Panc1 (cell line): ENCODE results near the gene TRIM49B. TPM values are rescaled to one million over a fixed set of nuclear protein-coding genes. Genes with fewer than 3 reads are reported as not detected.
"Not testable (repeated sequence)": the region's sequence is repeated elsewhere in the genome, so short reads cannot be mapped to it uniquely, and the experiment has no call there.

Experiments
- ATAC-seq: fragments of 200-7000 bp; cut with Tn5 transposase; 2 replicates; pipeline ENCODE4 v1.9.1; 2020; ENCODE audit warnings: mild to moderate bottlenecking, moderate library complexity
- Bru-seq: library from RNA; stranded (reverse); fragments of 400-500 nt; gene quantifications from one replicate; lab custom pipeline; 2021; lab: Mats Ljungman, UMichigan
- BruChase-seq, 2 experiments: library from RNA; stranded (reverse); fragments of 400-500 nt; gene quantifications; one replicate each; lab custom pipeline; 2021; lab: Mats Ljungman, UMichigan
- BruUV-seq: library from RNA; stranded (reverse); fragments of 400-500 nt; replicated peaks from 2 replicates; lab custom pipeline; 2021; lab: Mats Ljungman, UMichigan
- CTCF ChIA-PET: fragments of 300-600 bp; sonication (Branson Sonifier 250); formaldehyde crosslinking; loops from one replicate; lab custom pipeline; 2022; ENCODE audit warnings: antibody characterized with exemption; lab: Charles Lee
- POLR2A ChIA-PET: fragments of 300-600 bp; sonication (Branson Sonifier 250); formaldehyde crosslinking; loops from one replicate; lab custom pipeline; 2022; ENCODE audit warnings: antibody characterized with exemption; lab: Charles Lee
- DNase-seq: peaks from one replicate; pipeline ENCODE4 v3.0.0-alpha.2; 2010; ENCODE audit warnings: low read depth, low spot score
- H3K27ac ChIP-seq: 2 replicates; pipeline ENCODE4 v1.5.1; 2011; ENCODE audit warnings: mild to moderate bottlenecking, low read length, inconsistent platforms
- H3K27me3 ChIP-seq: fragments of 200-500 bp; sonication (Bioruptor generic); 2 replicates; pipeline ENCODE4 v1.6.0; 2014; ENCODE audit warnings: low read length, inconsistent platforms; ENCODE audit not compliant: control insufficient read depth, insufficient read depth
- H3K36me3 ChIP-seq: fragments of 200-500 bp; sonication (Bioruptor generic); 2 replicates; pipeline ENCODE4 v1.5.1; 2014; ENCODE audit warnings: inconsistent platforms, mild to moderate bottlenecking, low read length, moderate library complexity; ENCODE audit not compliant: control insufficient read depth, insufficient read depth
- H3K4me1 ChIP-seq: 2 replicates; pipeline ENCODE4 v1.5.1; 2011; ENCODE audit warnings: inconsistent platforms, mild to moderate bottlenecking, low read length, moderate library complexity; ENCODE audit not compliant: control insufficient read depth, insufficient read depth
- H3K4me3 ChIP-seq, 2 experiments: 2 replicates each; pipeline ENCODE4 v1.5.1; 2011 to 2012; ENCODE audit warnings: low read depth in 2 of 2, low read length in 2 of 2, mild to moderate bottlenecking in 2 of 2, inconsistent platforms in 1 of 2, moderate library complexity in 1 of 2
- H3K9me3 ChIP-seq: fragments of 200-500 bp; sonication (Bioruptor generic); 2 replicates; pipeline ENCODE4 v1.5.1; 2014; ENCODE audit warnings: low read depth, mild to moderate bottlenecking, inconsistent platforms, low read length, moderate library complexity; ENCODE audit not compliant: control insufficient read depth, insufficient read depth
- in situ Hi-C: cut with HindIII; loops from 2 replicates; pipeline ENCODE4 v1.10.0; 2016; ENCODE audit warnings: low sequenced_read_pairs, low pct_unique_long_range_greater_than_20kb
- intact Hi-C: fragments of 100-400 bp; cut with micrococcal nuclease; formaldehyde crosslinking; loops from one replicate; pipeline ENCODE4 v1.10.0; 2022; ENCODE audit not compliant: unreplicated experiment
- long read RNA-seq: library from polyadenylated mRNA; unstranded; transcript quantifications from one replicate; pipeline ENCODE4 v2.0.0, GENCODE V29; 2021; ENCODE audit not compliant: unreplicated experiment
- polyA plus RNA-seq: library from polyadenylated mRNA; unstranded; fragments of >200 nt; gene quantifications from one replicate; pipeline ENCODE4 v1.2.1, GENCODE V29; 2012; ENCODE audit warnings: missing spikeins; ENCODE audit not compliant: insufficient read length
- total RNA-seq: library from RNA; stranded (reverse); gene quantifications from one replicate; pipeline ENCODE4 v1.2.1, GENCODE V29; 2021; ENCODE audit not compliant: unreplicated experiment
- TF ChIP-seq, protein P1 (sequence below), 2 experiments: IDR thresholded peaks; 2 replicates each; pipeline ENCODE4 v1.6.1; 2011 to 2012; ENCODE audit warnings: low read depth in 2 of 2, control low read depth in 1 of 2, low read length in 1 of 2, mild to moderate bottlenecking in 1 of 2, moderate library complexity in 1 of 2; ENCODE audit not compliant: insufficient read depth in 1 of 2

TRIM49B gene, protein sequence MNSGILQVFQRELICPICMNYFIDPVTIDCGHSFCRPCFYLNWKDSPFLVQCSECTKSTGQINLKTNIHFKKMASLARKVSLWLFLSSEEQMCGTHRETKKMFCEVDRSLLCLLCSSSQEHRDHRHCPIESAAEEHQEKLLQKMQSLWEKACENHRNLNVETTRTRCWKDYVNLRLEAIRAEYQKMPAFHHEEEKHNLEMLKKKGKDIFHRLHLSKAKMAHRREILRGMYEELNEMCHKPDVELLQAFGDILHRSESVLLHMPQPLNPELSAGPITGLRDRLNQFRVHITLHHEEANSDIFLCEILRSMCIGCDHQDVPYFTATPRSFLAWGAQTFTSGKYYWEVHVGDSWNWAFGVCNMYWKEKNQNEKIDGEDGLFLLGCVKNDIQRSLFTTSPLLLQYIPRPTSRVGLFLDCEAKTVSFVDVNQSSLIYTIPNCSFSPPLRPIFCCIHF
- not detected for total RNA-seq
- polyA plus RNA-seq: not detected
- not detected for Bru-seq, nascent RNA
- BruChase-seq, experiment 1, labeled RNA remaining after a 2-hour chase: not detected
- BruChase-seq, experiment 2, labeled RNA remaining after a 6-hour chase: not detected
- long read RNA-seq: 0 reads

DNA sequence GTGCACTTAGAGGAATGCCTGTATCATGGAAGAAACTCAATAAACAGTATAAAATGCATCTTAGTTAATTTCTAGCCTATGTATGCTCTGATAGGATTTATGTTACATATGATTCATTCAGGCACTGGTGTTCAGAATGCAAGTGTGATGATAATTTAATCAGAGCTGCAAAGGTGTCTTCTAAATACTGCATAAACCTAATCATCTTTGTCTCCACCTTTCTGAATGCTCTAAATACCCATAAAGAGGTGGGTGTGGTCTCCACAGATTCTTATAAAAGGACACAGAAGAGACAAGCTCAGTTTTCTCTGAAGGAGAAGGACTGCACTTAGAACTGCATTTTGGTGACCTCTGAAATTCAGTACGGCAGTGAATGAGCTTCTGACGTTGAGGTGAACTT lies at the start of gene TRIM49B:
Gene TRIM49B, plus strand, starts transcription at position 301 of the 400 bp plus-strand sequence. CDS start 2,777 bp downstream, outside the sequence.
- H3K4me1 ChIP-seq, H3K27me3 ChIP-seq, BruUV-seq, CTCF ChIA-PET, DNase-seq, in situ Hi-C loops, intact Hi-C loops, POLR2A ChIA-PET, H3K27ac ChIP-seq, H3K4me3 ChIP-seq, H3K9me3 ChIP-seq, ATAC-seq, H3K36me3 ChIP-seq: not testable (repeated sequence)

DNA sequence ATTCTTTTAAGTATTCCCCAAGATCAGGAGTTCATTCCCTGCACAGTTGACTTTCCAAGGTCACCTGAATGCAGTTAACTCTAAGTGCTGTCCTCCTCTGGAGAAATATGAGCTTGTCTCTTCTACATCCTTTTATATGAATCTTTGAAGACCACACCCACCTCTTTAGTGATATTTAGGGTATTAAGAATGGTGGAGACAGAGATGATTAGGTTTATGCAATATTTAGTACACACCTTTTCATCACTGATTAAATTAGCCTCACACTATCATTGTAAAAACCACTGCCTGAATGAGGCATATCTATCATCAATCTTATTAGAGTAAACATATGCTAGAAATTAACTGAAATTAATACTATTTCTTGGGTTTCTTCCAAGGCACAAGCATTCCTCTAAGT lies 44.8 kb upstream of the TRIM49B start, which contains the start of gene TRIM51G:
Gene TRIM51G, minus strand, starts transcription at position 101 of the 400 bp plus-strand sequence. CDS start 2,190 bp downstream, outside the sequence.
- H3K27ac ChIP-seq, BruUV-seq, ATAC-seq, H3K4me3 ChIP-seq, CTCF ChIA-PET, intact Hi-C loops, in situ Hi-C loops, H3K36me3 ChIP-seq, POLR2A ChIA-PET, H3K27me3 ChIP-seq, H3K9me3 ChIP-seq, DNase-seq, H3K4me1 ChIP-seq: not testable (repeated sequence)

DNA sequence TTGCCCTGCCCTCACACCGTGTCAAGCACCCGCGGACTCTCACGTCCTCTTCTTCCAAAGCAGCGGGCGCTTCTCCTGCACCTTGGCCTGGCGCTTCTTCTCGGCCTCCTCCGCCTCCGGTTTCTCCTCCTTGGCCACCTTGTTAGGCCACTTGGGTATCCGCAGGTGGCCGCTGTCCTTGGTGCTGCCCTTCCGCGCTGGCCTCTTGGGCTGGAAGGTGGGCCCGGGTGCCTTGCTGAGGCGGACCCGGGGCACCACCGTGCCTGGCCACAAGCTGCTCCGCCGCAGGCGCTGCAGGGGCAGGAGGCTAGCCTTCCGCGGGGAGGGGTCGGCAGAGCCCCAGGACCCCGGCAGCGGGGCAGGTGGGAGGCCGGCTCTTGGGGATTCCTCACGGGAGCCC lies 19.6 kb downstream of the TRIM49B start:
- ATAC-seq, CTCF ChIA-PET, intact Hi-C loops, H3K9me3 ChIP-seq, H3K27ac ChIP-seq, H3K4me1 ChIP-seq, in situ Hi-C loops, BruUV-seq, H3K36me3 ChIP-seq, POLR2A ChIA-PET, H3K4me3 ChIP-seq, H3K27me3 ChIP-seq, DNase-seq: not testable (repeated sequence)
- TF ChIP-seq, protein P1, sequence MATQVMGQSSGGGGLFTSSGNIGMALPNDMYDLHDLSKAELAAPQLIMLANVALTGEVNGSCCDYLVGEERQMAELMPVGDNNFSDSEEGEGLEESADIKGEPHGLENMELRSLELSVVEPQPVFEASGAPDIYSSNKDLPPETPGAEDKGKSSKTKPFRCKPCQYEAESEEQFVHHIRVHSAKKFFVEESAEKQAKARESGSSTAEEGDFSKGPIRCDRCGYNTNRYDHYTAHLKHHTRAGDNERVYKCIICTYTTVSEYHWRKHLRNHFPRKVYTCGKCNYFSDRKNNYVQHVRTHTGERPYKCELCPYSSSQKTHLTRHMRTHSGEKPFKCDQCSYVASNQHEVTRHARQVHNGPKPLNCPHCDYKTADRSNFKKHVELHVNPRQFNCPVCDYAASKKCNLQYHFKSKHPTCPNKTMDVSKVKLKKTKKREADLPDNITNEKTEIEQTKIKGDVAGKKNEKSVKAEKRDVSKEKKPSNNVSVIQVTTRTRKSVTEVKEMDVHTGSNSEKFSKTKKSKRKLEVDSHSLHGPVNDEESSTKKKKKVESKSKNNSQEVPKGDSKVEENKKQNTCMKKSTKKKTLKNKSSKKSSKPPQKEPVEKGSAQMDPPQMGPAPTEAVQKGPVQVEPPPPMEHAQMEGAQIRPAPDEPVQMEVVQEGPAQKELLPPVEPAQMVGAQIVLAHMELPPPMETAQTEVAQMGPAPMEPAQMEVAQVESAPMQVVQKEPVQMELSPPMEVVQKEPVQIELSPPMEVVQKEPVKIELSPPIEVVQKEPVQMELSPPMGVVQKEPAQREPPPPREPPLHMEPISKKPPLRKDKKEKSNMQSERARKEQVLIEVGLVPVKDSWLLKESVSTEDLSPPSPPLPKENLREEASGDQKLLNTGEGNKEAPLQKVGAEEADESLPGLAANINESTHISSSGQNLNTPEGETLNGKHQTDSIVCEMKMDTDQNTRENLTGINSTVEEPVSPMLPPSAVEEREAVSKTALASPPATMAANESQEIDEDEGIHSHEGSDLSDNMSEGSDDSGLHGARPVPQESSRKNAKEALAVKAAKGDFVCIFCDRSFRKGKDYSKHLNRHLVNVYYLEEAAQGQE (IDR thresholded peaks at IDR 0.05; ENCODE audit: insufficient read depth in 1 of 2, low read depth in 2 of 2, low read length in 1 of 2): peak; percentile 44 to 45; a peak in 1 of 4 replicates

DNA sequence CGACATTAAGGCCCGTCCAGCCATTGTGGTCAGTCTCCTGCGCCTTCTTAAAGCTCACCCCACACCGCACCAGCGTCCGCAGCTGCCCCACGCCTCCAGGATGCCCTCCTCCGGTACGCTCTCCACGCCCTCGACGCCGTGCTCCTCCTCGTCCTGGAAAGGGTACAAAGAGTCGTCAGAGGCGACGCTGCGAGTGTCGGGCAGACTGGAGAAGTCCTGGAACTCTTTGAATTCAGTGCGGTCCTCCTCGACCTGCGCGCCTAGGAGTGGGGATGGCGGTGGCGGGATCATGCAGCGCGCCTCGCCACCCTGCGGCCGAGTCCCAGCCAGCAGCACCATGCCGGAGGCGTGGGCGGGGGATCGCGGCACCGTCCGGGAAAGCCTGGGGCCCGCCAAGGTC lies 21.2 kb downstream of the TRIM49B start:
- intact Hi-C loops, CTCF ChIA-PET, H3K36me3 ChIP-seq, H3K4me1 ChIP-seq, BruUV-seq, H3K4me3 ChIP-seq, in situ Hi-C loops, H3K9me3 ChIP-seq, H3K27me3 ChIP-seq, DNase-seq, ATAC-seq, H3K27ac ChIP-seq, POLR2A ChIA-PET: not testable (repeated sequence)

DNA sequence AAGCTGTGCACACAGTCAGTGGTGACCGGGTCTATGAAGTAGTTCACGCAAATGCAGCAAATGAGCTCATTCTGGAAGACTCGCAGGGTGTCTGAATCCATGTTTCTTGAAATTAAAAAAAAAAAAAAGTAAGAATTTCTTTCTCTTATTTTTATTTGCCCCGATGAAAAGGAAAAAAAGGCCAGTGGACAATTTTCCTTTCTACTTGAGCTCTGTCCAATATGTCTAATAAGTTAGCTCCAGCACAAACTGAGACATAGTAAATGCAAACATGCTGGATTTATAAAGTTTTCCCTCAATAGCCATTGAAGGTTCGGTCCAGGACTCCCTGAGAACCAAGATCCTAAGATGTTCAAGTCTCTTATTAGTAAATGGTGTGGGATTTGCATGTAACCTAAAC lies 30.4 kb downstream of the TRIM49B start, which contains the start of gene TRIM64C:
Gene TRIM64C, minus strand, starts transcription at position 101 of the 400 bp plus-strand sequence. Its CDS starts 0 bp downstream, at position 101.
- intact Hi-C loops, ATAC-seq, DNase-seq, H3K27me3 ChIP-seq, BruUV-seq, H3K4me3 ChIP-seq, H3K27ac ChIP-seq, H3K9me3 ChIP-seq, CTCF ChIA-PET, POLR2A ChIA-PET, H3K4me1 ChIP-seq, in situ Hi-C loops, H3K36me3 ChIP-seq: not testable (repeated sequence)

DNA sequence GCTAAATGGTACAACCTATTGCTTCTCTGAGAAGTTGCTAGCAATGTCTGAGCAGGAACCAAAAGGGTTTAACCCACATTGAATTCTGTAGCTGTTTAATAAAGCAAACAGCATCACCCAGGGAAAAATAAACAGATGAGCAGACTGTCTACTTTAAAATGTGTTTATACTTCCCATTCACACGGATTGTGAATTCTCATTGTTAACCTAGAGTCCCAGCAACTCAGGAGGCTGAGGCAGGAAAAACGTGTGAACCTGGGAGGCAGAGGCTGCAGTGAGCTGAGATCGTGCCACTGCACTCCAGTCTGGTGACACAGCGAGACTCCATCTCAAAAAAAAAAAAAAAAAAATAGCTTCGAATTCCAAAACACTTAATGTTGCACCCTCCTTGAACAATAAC lies 41.3 kb downstream of the TRIM49B start:
- H3K4me3 ChIP-seq, H3K27me3 ChIP-seq, POLR2A ChIA-PET, H3K36me3 ChIP-seq, intact Hi-C loops, BruUV-seq, CTCF ChIA-PET, H3K27ac ChIP-seq, H3K9me3 ChIP-seq, ATAC-seq, DNase-seq, in situ Hi-C loops, H3K4me1 ChIP-seq: not testable (repeated sequence)
